Transverse colon (tissue), 4 donors: ENCODE results near the gene DDIT3.

Experiments
- CTCF ChIP-seq, 5 experiments: fragments of 200-600 bp in 3 of 5; fragments of 450-650 bp in 2 of 5; sonication (generic) in 3 of 5; IDR thresholded peaks; 1 replicate in 2 of 5; 2 replicates in 3 of 5; pipeline ENCODE4 v1.5.1; 2016 to 2017; ENCODE audit warnings: antibody characterized with exemption in 5 of 5, inconsistent platforms in 3 of 5, mild to moderate bottlenecking in 2 of 5, moderate library complexity in 1 of 5
- EP300 ChIP-seq: sonication (generic); formaldehyde crosslinking; IDR thresholded peaks from one replicate; pipeline ENCODE4 v1.6.1; 2017; ENCODE audit warnings: antibody characterized with exemption, low read depth
- POLR2A ChIP-seq: fragments of 450-650 bp; IDR thresholded peaks from one replicate; pipeline ENCODE4 v1.6.1; 2016; ENCODE audit warnings: antibody characterized with exemption, mild to moderate bottlenecking, moderate library complexity
- POLR2AphosphoS5 ChIP-seq, 3 donors: sonication (generic); formaldehyde crosslinking; IDR thresholded peaks; one replicate each; pipeline ENCODE4 v1.6.1; 2016; ENCODE audit warnings: antibody characterized with exemption in 3 of 3

DNA sequence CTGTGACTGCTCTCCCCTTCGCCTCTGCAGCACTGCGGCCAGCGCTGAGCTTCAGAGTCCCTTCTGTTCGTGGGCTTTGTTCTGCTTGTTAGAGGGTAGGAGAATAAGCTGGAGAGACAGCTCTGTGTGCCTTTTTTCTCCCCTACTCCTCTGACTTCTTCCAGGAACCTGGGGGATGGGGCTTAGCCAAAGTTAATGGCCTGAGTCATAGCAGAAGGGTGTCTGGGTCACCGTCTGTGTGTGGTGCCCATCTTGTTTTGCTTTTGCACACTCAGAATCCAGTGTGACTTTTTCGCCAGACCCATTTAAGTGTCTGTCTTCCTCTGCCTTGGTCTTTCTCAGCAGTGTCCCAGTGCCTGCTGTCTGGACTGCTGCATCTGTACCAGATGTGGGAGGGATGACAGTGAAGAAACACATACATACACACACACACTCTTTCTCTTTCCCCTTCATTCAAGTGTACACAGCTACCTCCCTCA, 32.6 kb upstream of the DDIT3 start:
- TF ChIP-seq CTCF (IDR thresholded peaks at IDR 0.05) (no peak), POLR2A (no peak), POLR2AphosphoS5 (IDR thresholded peaks at IDR 0.05) (no peak), EP300 (no peak)
